Activated naive CD4-positive, alpha-beta T cell treated with anti-CD3 and anti-CD28 coated beads, Interleukin-2, amount 50 U/mL, for 72 hours (primary cell): Measurements from ENCODE around the gene KCTD18. TPM values are rescaled to one million over a fixed set of nuclear protein-coding genes. Genes with fewer than 3 reads are reported as not detected.

Experiments
- ATAC-seq, 2 donors: fragments of 150-1000 bp; cut with Tn5 transposase; 2 replicates each; pipeline ENCODE4 v1.10.0; 2021; ENCODE audit warnings: mild to moderate bottlenecking in 2 of 2, moderate library complexity in 2 of 2
- DNase-seq, 2 donors: peaks; one replicate each; pipeline ENCODE4 v3.0.0; 2021 to 2022; ENCODE audit warnings: low spot score in 2 of 2
- H3K27ac Mint-ChIP-seq, 2 donors: one replicate each; pipeline ENCODE4 v1.8.0; 2022; ENCODE audit warnings: mild to moderate bottlenecking in 2 of 2, mixed read lengths in 2 of 2
- H3K36me3 Mint-ChIP-seq, 2 donors: one replicate each; pipeline ENCODE4 v1.8.0; 2022; ENCODE audit warnings: mixed read lengths in 2 of 2
- H3K9me3 Mint-ChIP-seq, 2 donors: one replicate each; pipeline ENCODE4 v1.8.0; 2022; ENCODE audit warnings: mixed read lengths in 2 of 2
- total RNA-seq, 2 donors: library from RNA; stranded (reverse); gene quantifications; one replicate each; pipeline ENCODE4 v1.2.3, GENCODE V29; 2022

Gene KCTD18
- total RNA-seq, 2 donors from 2014 or later: 4.4 to 15.3 TPM

DNA sequence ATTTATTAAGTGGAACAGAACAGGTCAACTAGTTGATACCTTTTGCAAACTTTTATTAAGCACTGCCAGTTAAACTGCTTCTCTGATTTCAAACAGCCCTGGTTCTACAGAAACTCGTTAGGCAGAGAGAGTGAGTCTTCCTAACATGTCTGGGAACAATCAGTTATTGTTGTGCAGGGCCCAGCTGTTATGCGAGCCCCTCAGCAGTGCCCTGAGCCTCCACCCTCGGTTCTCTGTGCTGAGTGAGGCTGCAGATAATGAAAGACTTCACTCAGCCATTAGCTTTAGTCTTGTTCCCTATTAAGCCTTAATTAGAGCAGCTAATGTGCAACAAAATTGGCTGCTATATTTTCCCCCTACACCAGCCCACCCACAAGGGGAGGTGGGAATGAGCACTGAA is 39.6 kb downstream of the KCTD18 start:
- ATAC-seq (no peak), DNase-seq (no peak)
- H3K36me3 Mint-ChIP-seq: peaks cover 0 to 12% of the 10 kb centered on the region in 2 donors
- no peak overlapping the region for H3K27ac Mint-ChIP-seq
- no peaks in the 10 kb centered on the region for H3K9me3 Mint-ChIP-seq

DNA sequence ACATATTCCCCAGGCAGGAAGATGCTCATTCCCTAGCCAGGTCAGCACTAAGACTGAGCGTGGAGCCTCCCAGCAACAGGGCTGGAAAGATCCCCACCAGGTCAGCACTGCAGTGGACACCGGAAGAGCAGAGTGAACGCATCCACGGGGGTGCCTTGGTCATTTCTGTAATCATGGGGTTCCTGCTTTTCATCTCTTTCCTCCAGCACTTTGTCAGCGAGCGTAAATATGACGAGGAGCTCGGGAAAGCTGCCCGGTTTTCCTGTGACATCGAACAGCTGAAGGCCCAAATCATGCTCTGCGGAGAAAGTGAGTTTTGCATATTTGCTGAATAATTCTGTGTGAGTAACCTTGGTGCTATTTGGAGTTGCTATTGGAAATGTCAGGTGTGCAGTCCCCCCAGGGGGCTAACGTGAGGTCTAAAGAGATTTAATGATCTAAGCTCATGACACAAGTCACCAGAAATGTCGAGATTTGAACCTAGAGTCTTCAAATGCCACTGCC is 40.1 kb downstream of the KCTD18 start:
- no peak for ATAC-seq

DNA sequence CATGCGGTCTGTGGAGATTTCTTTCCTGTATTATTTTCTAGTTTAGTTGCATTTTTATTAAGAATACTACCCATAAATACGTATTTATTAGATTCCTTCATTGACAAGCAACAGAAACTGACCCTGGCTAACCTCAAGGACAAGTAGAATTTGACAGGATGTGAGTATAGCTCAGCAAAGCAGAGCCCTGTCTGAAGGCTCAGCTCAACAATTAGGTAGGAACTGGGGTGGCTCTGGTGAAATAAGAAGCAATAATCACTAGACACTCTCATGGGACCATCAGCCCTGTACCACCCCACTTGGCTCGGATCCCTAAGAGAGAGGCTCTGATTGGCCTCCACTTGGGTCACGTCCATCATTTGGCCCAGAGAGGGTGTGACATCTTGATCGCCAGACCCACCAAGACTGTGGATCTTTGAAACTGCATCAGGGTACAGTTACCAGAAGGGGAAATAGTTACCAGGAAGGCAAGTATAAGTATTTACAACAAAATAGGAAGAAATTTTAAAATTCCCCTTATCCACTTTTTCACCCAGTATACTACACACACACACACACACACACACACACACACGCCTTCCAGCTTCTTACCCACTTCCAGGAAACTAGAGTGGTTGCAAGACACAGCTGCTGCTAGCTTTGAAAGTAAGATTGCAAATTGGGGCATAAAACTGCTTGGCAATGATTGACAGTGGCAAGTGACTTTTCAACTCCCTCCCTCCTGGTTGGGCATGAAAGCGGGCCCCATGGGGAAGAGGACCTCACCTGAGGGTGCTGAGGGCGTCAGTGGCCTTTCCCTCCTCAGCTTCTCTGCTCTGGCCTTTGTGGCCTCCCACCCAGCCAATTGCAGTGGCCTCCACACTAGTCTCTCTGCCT is 41.8 kb downstream of the KCTD18 start:
- Mint-ChIP-seq H3K27ac (peak overlapping the region; percentile 82 to 92), H3K36me3 (peaks cover 0 to 12% of the 10 kb centered on the region in 2 donors), H3K9me3 (no peaks in the 10 kb centered on the region)
- ATAC-seq: no peak
- DNase-seq: no peak

More for the DNA sequence above, 40.1 kb downstream of the KCTD18 start:
- Mint-ChIP-seq H3K27ac (no peak overlapping the region), H3K36me3 (peaks cover 0 to 12% of the 10 kb centered on the region in 2 donors), H3K9me3 (no peaks in the 10 kb centered on the region)
- no peak for DNase-seq

DNA sequence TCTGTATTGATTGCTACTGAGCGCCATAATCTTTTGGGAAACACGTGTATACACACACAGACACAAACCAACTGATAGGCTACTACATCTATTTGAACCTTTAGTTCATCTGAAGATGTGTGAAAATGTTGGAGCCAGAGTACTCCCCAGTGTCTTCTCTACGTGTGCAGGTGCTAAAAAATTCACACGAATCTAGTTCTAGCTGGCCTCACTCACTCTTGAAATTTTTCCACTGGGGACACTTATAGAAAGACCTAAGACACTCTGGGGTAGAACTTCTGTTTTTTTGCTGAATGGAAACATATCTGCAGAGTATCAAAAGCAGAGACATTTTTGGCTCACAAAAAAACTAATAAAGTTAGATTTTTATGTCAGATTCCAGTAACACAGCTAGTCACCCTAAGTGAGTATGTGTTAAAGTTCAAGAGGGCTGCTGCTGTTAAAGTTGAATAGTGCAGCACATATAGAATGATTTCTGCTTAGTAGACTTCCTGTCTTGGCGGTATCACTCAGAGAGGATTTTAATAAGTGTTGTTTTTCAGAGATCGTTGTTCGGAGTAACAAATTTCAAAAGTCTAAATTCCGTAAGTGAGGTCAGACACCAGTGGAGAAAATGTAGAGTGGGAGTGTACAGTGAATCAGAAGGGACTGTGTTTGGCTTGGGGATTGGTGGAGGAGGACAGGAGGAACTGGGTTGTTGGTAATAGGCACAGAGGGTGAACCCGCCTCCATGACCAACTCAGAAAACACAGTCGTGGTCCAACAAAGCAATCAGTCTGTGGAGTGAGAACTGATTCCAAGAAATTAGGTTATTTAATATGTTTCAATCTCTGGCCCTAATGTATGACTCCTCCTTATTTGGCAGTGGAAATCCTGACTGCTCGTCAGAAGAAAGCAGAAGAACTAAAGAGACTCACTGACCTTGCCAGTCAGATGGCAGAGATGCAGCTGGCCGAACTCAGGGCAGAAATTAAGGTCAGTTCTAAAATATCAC is 43.1 kb downstream of the KCTD18 start:
- H3K9me3 Mint-ChIP-seq: no peaks in the 10 kb centered on the region
- H3K27ac Mint-ChIP-seq: peak overlapping the region; percentile 82 to 92
- peaks cover 0 to 19% of the 10 kb centered on the region in 2 donors for H3K36me3 Mint-ChIP-seq
- DNase-seq: peak in 1 of 2 donors; percentile 58
- ATAC-seq: peak; percentile 87 to 95

DNA sequence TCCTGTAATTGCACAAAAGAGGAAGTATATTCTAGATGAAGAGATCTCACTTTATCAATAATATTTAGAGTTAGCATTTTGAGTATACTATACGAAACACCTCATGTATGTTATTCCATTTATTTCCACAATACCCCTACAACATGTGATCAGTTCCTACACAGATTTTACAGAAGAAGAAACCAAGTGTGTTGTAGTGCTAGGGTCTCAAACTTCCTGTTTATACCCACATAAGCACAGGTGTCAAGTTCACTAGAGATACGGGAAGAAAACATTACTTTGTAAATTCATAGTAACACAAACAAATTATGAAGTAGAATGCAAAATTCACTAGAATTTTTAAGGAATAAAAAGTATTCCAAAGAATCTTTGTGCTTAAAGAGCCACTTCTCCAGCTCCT is 46.4 kb downstream of the KCTD18 start:
- ATAC-seq: no peak
- no peak for DNase-seq
- Mint-ChIP-seq H3K27ac (no peak overlapping the region), H3K36me3 (peaks cover 0 to 13% of the 10 kb centered on the region in 2 donors), H3K9me3 (no peaks in the 10 kb centered on the region)

DNA sequence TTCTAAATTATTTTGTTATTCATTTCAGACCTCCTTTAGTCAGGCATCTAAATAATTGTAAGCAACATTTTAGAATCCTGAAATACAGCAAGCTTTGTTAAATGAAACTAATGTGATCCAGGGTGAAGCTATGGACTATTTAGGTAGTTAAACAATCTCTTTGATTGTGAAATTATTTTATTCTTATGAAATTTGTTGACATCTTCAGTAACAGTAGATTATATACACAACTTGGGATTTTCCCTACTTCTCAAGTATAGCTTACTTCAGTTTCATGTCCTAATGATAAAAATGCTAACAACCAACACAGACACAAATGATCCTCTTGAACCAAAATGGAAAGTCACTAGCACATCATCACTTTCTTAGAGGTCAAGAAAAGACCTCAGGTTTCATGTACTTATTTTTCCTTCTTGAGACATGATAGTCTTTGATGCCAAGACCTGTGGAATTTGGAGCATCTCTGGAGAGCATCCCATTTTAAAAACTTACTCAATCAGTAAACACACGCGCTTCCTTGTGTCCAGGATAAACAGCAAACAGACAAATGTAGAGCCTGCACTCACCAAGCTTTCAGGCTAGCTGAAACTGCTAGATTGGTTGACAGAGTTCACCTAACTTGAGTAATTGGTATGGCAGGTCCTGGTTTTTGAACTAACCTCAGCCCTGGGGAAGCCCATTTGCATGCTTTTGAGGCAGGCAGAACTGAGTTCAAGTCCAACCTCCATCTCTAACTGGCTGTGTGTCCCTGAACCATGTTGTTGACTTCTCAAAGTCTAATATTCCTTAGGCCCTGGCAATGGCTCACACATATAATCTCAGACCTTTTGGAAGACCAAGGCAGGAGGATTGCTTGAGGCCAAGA is 47.8 kb downstream of the KCTD18 start:
- DNase-seq (no peak), ATAC-seq (no peak)
- Mint-ChIP-seq H3K9me3 (no peaks in the 10 kb centered on the region), H3K27ac (peak overlapping the region in 1 of 2 donors; percentile 11), H3K36me3 (peaks cover 0 to 8% of the 10 kb centered on the region in 2 donors)

DNA sequence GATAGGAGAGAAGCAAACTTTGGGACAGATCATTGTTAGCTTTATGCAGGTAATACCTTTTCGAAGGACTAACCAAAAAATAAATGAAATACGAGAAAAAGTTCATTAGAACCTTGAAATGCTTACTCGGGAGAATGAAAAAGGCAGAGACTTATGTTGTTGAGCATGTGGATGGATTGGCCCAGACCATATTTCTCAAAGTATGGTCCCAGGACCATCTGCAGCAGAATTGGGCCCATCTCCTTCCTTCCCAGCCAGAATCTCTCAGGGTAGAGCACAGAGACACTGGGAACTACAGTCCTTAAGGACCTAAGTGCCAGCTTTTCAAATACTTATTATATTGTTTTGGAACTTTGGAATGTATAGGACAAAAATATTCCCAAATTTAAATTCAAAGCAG is 50.8 kb downstream of the KCTD18 start:
- Mint-ChIP-seq H3K9me3 (no peaks in the 10 kb centered on the region), H3K27ac (no peak overlapping the region), H3K36me3 (peaks cover 0 to 7% of the 10 kb centered on the region in 2 donors)
- no peak for DNase-seq
- ATAC-seq: no peak

DNA sequence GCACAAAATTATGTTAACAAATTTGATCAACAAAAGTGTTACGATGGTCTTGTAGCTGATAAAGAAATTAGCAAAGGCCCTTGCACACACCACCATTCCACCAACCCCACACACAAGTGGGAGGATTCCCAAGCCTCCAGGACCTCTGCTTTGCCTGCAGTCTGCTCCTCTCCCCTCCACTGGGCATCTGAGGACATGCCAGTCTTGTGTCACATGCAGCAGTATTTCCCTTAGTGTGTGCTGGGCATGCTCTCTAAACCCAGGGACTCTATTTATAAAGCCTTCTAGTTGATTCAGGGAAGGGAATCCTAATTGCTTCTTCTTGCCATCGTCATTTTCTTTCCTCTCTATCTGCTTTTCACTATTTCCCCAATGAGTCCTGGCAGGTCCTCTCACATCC is 53.3 kb downstream of the KCTD18 start:
- Mint-ChIP-seq H3K27ac (no peak overlapping the region), H3K36me3 (peaks cover 0 to 7% of the 10 kb centered on the region in 2 donors), H3K9me3 (peaks cover 0 to 5% of the 10 kb centered on the region in 2 donors)
- ATAC-seq (no peak), DNase-seq (no peak)

DNA sequence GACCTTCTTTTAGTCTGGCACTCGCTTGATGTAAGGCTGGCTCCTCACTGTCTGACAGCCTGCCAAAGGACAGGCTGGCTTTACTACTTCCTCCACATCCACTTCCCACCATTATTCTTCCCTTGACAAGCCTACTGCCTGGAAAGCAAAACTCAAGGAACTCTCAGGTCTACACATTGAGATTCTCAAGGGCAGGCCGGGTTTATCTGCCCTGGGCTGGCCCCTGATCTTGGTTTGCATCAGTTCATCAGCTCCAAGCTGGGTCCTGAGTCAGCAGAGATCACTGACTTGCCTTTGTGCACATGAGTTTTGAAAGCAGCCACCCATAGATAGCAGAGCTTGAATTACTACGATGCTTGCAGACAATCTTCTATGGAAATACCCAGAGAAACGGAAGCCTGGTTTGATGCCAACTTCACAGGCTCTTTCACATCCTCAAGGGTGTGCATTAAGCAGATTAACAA is 53.9 kb downstream of the KCTD18 start:
- Mint-ChIP-seq H3K27ac (peak overlapping the region; percentile 71 to 91), H3K9me3 (peaks cover 0 to 5% of the 10 kb centered on the region in 2 donors), H3K36me3 (peaks cover 0 to 7% of the 10 kb centered on the region in 2 donors)
- DNase-seq (no peak), ATAC-seq (peak in 1 of 2 donors; percentile 34)

DNA sequence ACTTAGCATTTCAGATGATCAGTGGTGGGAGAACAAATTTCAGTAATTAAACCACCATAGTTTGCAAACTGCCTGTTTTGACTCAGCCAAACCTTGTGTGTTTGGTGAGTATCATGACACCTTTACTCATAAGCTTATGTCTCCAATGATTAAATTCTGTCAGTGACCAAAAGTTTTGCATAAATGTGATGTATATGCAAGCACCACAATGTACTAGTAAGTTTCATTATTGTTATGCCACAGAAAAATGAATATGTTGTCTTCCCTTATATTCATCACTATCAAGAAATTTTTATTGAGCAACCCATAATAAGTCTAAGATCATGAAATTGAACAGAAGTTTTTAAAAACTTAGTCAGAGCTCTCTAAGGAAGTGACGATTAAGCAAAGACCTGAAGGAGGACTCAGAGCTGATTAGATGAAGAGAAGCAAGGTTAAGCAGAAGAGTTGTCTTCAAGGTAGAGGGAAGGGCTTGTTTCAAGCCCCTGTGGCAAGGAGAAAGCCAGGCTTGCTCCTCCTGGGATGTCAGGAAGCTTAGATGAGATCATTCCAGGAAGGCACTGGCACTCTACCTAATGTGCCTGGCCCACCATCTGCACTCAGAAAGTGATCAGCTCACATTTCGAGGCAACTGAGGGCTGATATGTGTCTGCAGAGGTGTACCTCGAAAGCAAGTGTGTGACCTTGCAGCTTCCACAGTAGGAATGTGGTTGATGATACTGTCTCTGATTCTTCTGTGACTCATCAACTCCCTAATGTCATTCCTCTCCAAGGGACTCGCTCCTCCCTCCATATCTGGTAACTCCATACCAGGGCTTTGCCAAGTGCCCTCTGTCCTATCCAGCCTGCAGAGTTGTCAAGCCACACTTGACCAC is 54.7 kb downstream of the KCTD18 start:
- Mint-ChIP-seq H3K27ac (peak overlapping the region; percentile 71 to 96), H3K9me3 (peaks cover 0 to 11% of the 10 kb centered on the region in 2 donors), H3K36me3 (peaks cover 0 to 14% of the 10 kb centered on the region in 2 donors)
- DNase-seq: no peak
- peak; percentile 89 for ATAC-seq

DNA sequence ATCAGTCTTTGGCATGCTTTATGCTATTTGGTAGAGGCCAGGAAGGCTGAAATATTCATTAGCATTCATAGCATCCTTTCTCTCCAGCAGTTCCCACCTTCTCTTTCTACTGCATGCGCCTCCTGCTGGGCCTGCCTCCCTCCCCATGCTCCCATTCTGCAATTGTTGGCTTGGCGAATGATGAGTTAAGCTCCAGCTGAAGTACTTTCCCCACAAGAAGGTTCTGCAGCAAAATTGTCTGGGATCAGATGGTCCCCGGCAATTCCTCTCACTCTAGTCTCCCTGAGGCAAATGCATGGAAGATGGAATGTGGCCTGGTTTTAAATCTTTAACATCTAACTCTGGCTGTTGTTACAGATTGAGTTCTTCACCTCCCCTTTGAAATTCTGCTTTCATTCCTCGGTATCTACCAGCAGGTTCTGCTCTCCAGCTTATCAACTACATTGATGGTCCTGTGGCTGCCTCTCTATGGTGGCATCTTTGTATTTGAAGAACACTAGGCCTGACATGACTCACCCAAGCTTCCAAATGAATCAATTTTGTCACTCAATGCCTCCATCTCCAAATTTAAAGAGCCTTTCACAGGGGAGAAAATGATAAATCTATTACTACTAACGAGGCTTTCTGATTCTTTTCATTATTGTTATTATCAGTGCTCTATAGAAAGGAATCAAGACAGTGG is 55.9 kb downstream of the KCTD18 start:
- H3K36me3 Mint-ChIP-seq: peaks cover 0 to 16% of the 10 kb centered on the region in 2 donors
- DNase-seq (no peak), ATAC-seq (peak in 1 of 2 donors; percentile 56)
- peak overlapping the region; percentile 71 to 96 for H3K27ac Mint-ChIP-seq
- peaks cover 0 to 11% of the 10 kb centered on the region in 2 donors for H3K9me3 Mint-ChIP-seq

DNA sequence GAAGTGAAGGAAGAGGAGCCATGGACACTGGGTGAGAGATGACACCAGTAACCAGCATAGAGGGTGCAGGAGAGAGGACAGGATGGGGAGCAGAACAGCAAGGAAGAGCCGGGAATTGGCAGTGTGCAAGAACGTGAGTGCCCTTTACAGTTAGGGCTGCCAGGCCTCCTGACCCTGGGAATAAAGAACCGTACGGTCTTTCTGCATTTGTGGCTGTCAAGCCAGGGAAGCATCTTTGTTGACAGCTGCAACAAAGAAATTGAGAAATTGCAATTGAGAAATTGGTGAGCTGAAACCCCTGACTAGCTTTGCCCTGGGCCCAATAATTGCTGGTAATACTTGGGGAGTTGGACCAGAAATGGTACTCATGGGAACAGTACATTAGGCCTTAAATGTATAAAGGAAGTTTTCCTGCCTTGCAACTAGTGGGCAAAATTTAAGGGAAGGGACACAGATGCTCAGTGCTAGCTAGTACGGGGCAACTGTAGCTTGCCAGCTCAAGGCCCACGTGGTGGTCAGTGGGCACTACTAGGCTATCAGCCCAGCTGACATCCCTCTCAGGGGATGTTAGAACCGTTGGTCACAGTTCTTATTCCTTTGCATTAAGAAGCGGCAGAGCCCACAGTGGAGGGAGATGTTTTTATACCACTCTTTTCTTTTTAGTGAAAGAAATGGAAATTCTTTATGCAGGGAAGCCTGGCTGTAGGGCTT is 56.6 kb downstream of the KCTD18 start:
- Mint-ChIP-seq H3K27ac (no peak overlapping the region), H3K9me3 (peaks cover 0 to 11% of the 10 kb centered on the region in 2 donors), H3K36me3 (peaks cover 0 to 16% of the 10 kb centered on the region in 2 donors)
- no peak for DNase-seq
- no peak for ATAC-seq

DNA sequence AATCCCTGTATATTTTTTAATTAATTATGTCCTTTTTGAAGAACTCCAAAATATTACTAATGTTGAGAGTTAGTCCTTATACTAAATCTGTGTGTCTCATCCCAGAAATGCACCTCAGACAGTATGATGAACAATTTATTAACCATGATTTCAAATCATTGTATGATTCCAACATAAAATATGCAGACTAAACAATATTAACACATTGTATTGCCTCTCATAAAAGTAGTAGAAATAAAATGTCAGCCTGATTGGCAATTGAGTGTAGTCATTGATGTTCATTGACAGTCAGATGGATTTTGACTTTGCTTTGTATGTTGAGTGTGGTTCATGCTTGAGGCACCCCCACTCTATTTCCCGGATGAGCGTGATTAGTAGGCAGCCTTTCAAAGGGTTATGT is 57.5 kb downstream of the KCTD18 start:
- Mint-ChIP-seq H3K9me3 (peaks cover 0 to 11% of the 10 kb centered on the region in 2 donors), H3K36me3 (peaks cover 0 to 16% of the 10 kb centered on the region in 2 donors), H3K27ac (no peak overlapping the region)
- DNase-seq (no peak), ATAC-seq (no peak)

DNA sequence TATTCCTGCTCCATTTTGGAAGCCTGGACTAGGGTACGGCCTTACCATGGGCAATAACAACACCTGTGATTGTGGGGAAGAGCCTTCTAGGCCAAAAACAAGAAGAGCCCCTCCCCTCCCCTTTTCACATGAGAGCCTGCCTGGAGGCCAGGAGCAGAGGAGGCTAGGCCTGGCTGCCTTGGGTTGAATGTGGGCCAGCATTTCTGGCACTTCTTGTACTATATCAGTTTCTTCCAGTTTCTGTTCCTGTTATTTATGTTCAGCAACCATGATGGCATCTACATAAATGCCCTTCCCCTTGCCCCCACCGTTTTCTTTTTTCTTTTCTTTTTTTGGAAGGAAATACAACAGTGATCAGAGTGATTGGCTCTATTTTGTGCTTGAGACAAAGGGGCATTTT is 58.4 kb downstream of the KCTD18 start:
- H3K27ac Mint-ChIP-seq: no peak overlapping the region
- peaks cover 0 to 11% of the 10 kb centered on the region in 2 donors for H3K9me3 Mint-ChIP-seq
- DNase-seq: no peak
- H3K36me3 Mint-ChIP-seq: peaks cover 0 to 16% of the 10 kb centered on the region in 2 donors
- ATAC-seq: no peak
